Thyroid gland (tissue), 4 donors: ENCODE results near the gene ADAMTS1. TPM values are rescaled to one million over a fixed set of nuclear protein-coding genes. Genes with fewer than 3 reads are reported as not detected.

Experiments used
- DNase-seq, 2 donors: peaks; one replicate each; pipeline ENCODE4 v3.0.0-alpha.2; 2019
- H3K27ac ChIP-seq, 3 donors: fragments of 200-600 bp; sonication (generic); 1 replicate in 2 of 3; 2 replicates in 1 of 3; pipeline ENCODE4 v1.5.1; 2016 to 2019; ENCODE audit warnings: mild to moderate bottlenecking in 1 of 3, moderate library complexity in 1 of 3
- H3K27me3 ChIP-seq: fragments of 200-600 bp; sonication (generic); one replicate; pipeline ENCODE4 v1.5.1; 2019
- H3K36me3 ChIP-seq, 2 donors: fragments of 200-600 bp; sonication (generic); one replicate each; pipeline ENCODE4 v1.5.1; 2016 to 2019
- H3K4me1 ChIP-seq, 2 donors: fragments of 200-600 bp; sonication (generic); one replicate each; pipeline ENCODE4 v1.5.1; 2017 to 2019
- H3K4me3 ChIP-seq, 3 donors: fragments of 200-600 bp; sonication (generic); replicated peaks in 1 of 3; 1 replicate in 2 of 3; 2 replicates in 1 of 3; pipeline ENCODE4 v1.5.1; 2016; ENCODE audit warnings: mild to moderate bottlenecking in 1 of 3
- H3K9me3 ChIP-seq: fragments of 200-600 bp; sonication (generic); one replicate; pipeline ENCODE4 v1.5.1; 2017
- CTCF ChIP-seq, 6 experiments: fragments of 200-600 bp in 3 of 6; fragments of 450-650 bp in 3 of 6; sonication (generic) in 3 of 6; IDR thresholded peaks; one replicate each; pipeline ENCODE4 v1.5.1; 2016 to 2019; ENCODE audit warnings: antibody characterized with exemption in 6 of 6, mild to moderate bottlenecking in 2 of 6, inconsistent platforms in 1 of 6, moderate library complexity in 1 of 6
- POLR2A ChIP-seq, 2 donors: fragments of 450-650 bp; IDR thresholded peaks; one replicate each; pipeline ENCODE4 v1.6.1; 2017; ENCODE audit warnings: antibody characterized with exemption in 2 of 2, mild to moderate bottlenecking in 2 of 2, moderate library complexity in 1 of 2
- WGBS, 2 donors: methylation state at CpG; one replicate each; pipeline ENCODE4 v1.1.5; 2017; 5-methylcytosine and 5-hydroxymethylcytosine counted together
- intact Hi-C: fragments of 100-400 bp; cut with DNase I; formaldehyde crosslinking; loops from one replicate; pipeline ENCODE4 v1.15.1; 2023
- total RNA-seq, 4 donors: library from RNA; depleted of rRNA; stranded (reverse); fragments of >200 nt; gene quantifications; one replicate each; pipeline ENCODE4 v1.2.3, GENCODE V29; 2016

The ADAMTS1 gene
- total RNA-seq, 4 donors from 2014 or later: 43.4 to 86.5 (median 56.3) TPM

GRCh38 chr21:26804895-26805609, 40.2 kb downstream of the ADAMTS1 start:
- Histone ChIP-seq H3K27ac (no peak overlapping the region), H3K4me3 (no peak overlapping the region), H3K4me1 (peaks cover 3 to 5% of the 10 kb centered on the region in 2 donors), H3K36me3 (no peaks in the 10 kb centered on the region), H3K27me3 (no peaks in the 10 kb centered on the region), H3K9me3 (no peaks in the 10 kb centered on the region)
- no peak for DNase-seq
- intact Hi-C loops: no loop called here
- TF ChIP-seq POLR2A (IDR thresholded peaks at IDR 0.05) (no peak), CTCF (IDR thresholded peaks at IDR 0.05) (no peak)
- 63 to 85% methylated on average over 5 of the region's 5 CpGs for WGBS, 2 donors

GRCh38 chr21:26801498-26801897, 43.7 kb downstream of the ADAMTS1 start:
- no peak overlapping the region for H3K4me3 ChIP-seq
- no peaks in the 10 kb centered on the region for H3K36me3 ChIP-seq
- no peak for DNase-seq
- H3K4me1 ChIP-seq: peaks cover 3 to 8% of the 10 kb centered on the region in 2 donors
- intact Hi-C loops: no loop called here
- no peak for TF ChIP-seq POLR2A (IDR thresholded peaks at IDR 0.05)
- no peak for TF ChIP-seq CTCF (IDR thresholded peaks at IDR 0.05)
- WGBS, 2 donors: 60 to 66% methylated on average over 1 of the region's 1 CpG
- H3K9me3 ChIP-seq: no peaks in the 10 kb centered on the region
- no peaks in the 10 kb centered on the region for H3K27me3 ChIP-seq
- peak overlapping the region; percentile 32 to 71 (median 58) for H3K27ac ChIP-seq

DNA sequence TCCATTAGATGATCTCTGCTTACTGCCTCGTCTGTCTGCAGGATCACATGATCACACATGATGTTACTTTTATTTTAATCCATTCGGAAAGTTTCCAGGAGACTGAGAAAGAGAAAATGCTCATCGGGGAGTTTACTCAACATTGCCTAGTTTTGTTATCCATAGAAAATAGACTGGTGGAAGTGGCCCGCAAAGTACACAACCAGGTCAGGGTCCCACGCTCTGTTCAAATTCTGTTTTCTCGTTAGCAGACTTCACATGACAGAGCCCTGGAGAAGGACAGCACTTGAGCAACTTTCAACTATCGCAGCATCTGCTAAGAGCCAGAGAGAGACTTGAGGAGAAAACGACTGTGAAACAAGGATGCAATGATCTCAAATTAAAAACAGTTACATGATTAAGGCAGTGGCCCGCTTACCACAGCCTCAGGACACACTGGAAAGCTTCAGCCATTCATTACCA, 44.2 kb downstream of the ADAMTS1 start:
- TF ChIP-seq POLR2A (IDR thresholded peaks at IDR 0.05) (no peak), CTCF (IDR thresholded peaks at IDR 0.05) (no peak)
- H3K4me1 ChIP-seq: peaks cover 3 to 8% of the 10 kb centered on the region in 2 donors
- intact Hi-C loops: no loop called here
- no peaks in the 10 kb centered on the region for H3K9me3 ChIP-seq
- DNase-seq: peak in 1 of 2 donors; percentile 9
- H3K4me3 ChIP-seq: no peak overlapping the region
- no peaks in the 10 kb centered on the region for H3K36me3 ChIP-seq
- 29 to 30% methylated on average over 9 of the region's 9 CpGs for WGBS, 2 donors
- no peaks in the 10 kb centered on the region for H3K27me3 ChIP-seq
- peak overlapping the region in 2 of 3 donors; percentile 58 to 71 for H3K27ac ChIP-seq

DNA sequence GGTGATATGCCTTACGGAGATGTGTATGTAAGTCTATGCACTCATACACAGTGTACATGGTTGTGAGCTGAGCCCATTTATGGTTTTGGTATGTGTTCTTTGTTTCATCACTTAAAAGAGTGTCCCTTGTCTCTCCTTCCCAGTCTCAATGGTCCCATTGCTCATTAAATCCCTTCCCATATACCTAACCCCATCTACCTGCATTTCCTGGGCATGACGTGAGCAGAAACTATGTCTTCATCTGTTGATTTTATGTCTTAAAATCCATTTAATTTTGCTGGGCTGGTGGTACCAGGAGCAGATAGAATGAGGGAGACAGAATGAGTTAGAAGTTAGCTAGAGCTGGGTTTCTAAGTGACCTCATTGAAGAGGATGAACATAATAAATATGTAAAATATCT, 44.8 kb downstream of the ADAMTS1 start:
- WGBS, 2 donors: 85 to 98% methylated on average over 2 of the region's 2 CpGs
- Histone ChIP-seq H3K4me3 (no peak overlapping the region), H3K27ac (peak overlapping the region; percentile 45 to 71 (median 58)), H3K27me3 (no peaks in the 10 kb centered on the region), H3K36me3 (no peaks in the 10 kb centered on the region), H3K4me1 (peaks cover 3 to 8% of the 10 kb centered on the region in 2 donors), H3K9me3 (no peaks in the 10 kb centered on the region)
- no peak for DNase-seq
- TF ChIP-seq CTCF (IDR thresholded peaks at IDR 0.05) (no peak), POLR2A (IDR thresholded peaks at IDR 0.05) (no peak)
- intact Hi-C loops: no loop called here

- WGBS, 2 donors: 35 to 50% methylated on average over 3 of the region's 3 CpGs
- no peak overlapping the region for H3K4me3 ChIP-seq
- peak overlapping the region; percentile 45 to 71 (median 58) for H3K27ac ChIP-seq
- TF ChIP-seq CTCF (IDR thresholded peaks at IDR 0.05): no peak
- no peak for TF ChIP-seq POLR2A (IDR thresholded peaks at IDR 0.05)
- intact Hi-C loops: no loop called here
- H3K4me1 ChIP-seq: peaks cover 3 to 8% of the 10 kb centered on the region in 2 donors
- H3K9me3 ChIP-seq: no peaks in the 10 kb centered on the region
- H3K36me3 ChIP-seq: no peaks in the 10 kb centered on the region
- no peaks in the 10 kb centered on the region for H3K27me3 ChIP-seq
- DNase-seq: no peak
Observed at GRCh38 chr21:26800001-26800400, 45.2 kb downstream of the ADAMTS1 start.
